Esophagus (tissue), 2 donors: Measurements from ENCODE around the gene SCN10A. TPM values are rescaled to one million over a fixed set of nuclear protein-coding genes. Genes with fewer than 3 reads are reported as not detected.

ENCODE experiments used
- H3K27ac ChIP-seq, 2 donors: one replicate each; pipeline ENCODE4 v1.5.1; 2013; ENCODE audit warnings: low read depth in 2 of 2, mild to moderate bottlenecking in 2 of 2, inconsistent platforms in 1 of 2, low read length in 1 of 2, moderate library complexity in 1 of 2
- H3K27me3 ChIP-seq, 2 donors: one replicate each; pipeline ENCODE4 v1.6.1; 2013; ENCODE audit warnings: low read length in 2 of 2, control low read depth in 1 of 2, mild to moderate bottlenecking in 1 of 2; ENCODE audit not compliant: insufficient read depth in 2 of 2, control insufficient read depth in 1 of 2
- H3K36me3 ChIP-seq, 2 donors: one replicate each; pipeline ENCODE4 v1.6.1; 2013; ENCODE audit warnings: low read length in 1 of 2; ENCODE audit not compliant: control insufficient read depth in 2 of 2, insufficient read depth in 2 of 2
- H3K4me1 ChIP-seq, 2 donors: one replicate each; pipeline ENCODE4 v1.6.1; 2013; ENCODE audit warnings: low read length in 1 of 2; ENCODE audit not compliant: control insufficient read depth in 2 of 2, insufficient read depth in 2 of 2
- H3K4me3 ChIP-seq, 2 donors: one replicate each; pipeline ENCODE4 v1.5.1; 2013; ENCODE audit warnings: low read length in 2 of 2, mild to moderate bottlenecking in 2 of 2, low read depth in 1 of 2, moderate library complexity in 1 of 2
- H3K9me3 ChIP-seq, 2 donors: one replicate each; pipeline ENCODE4 v1.6.1; 2013; ENCODE audit warnings: mild to moderate bottlenecking in 2 of 2, low read depth in 1 of 2, low read length in 1 of 2, moderate library complexity in 1 of 2; ENCODE audit not compliant: control insufficient read depth in 2 of 2, insufficient read depth in 1 of 2
- WGBS, 2 donors: extraction: QIAGEN DNeasy Blood & Tissue Kit; methylation state at CpG; one replicate each; pipeline ENCODE4 v1.1.7; 2013; 5-methylcytosine and 5-hydroxymethylcytosine counted together
- polyA plus RNA-seq, 2 donors: library from polyadenylated mRNA; stranded (reverse); fragments of 200-250 nt; gene quantifications; one replicate each; pipeline ENCODE4 v1.2.3, GENCODE V29; 2013
- donor health status: healthy with polysubstance abuse.
- donor health status: Bipolar disorder and iron deficiency.

SCN10A gene
- polyA plus RNA-seq, 2 donors: not detected

DNA sequence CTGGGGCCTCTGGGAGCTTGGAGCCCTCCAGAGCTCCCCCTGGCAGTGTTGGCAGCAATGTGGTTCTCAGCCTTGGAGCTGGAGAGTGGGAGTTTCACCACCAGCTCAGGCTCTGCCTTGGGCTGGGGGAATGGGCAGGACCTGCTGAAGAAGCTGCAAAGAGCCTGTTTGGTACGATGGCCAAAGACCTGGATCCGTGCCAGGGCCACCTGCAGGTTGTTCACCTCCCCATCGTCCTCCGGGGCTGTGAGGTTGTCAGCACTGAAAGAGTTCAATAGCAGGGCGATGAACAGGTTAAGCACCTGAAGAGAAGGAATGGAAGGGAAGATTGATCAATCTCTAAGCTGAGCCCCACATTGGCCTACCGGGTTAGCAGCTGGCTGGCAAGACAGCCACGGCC, 89.3 kb downstream of the SCN10A start:
- Histone ChIP-seq H3K27me3 (no peaks in the 10 kb centered on the region), H3K27ac (no peak overlapping the region), H3K9me3 (no peaks in the 10 kb centered on the region), H3K36me3 (no peaks in the 10 kb centered on the region), H3K4me3 (no peak overlapping the region), H3K4me1 (no peaks in the 10 kb centered on the region)
- WGBS, 2 donors: 67 to 71% methylated on average over 7 of the region's 7 CpGs

DNA sequence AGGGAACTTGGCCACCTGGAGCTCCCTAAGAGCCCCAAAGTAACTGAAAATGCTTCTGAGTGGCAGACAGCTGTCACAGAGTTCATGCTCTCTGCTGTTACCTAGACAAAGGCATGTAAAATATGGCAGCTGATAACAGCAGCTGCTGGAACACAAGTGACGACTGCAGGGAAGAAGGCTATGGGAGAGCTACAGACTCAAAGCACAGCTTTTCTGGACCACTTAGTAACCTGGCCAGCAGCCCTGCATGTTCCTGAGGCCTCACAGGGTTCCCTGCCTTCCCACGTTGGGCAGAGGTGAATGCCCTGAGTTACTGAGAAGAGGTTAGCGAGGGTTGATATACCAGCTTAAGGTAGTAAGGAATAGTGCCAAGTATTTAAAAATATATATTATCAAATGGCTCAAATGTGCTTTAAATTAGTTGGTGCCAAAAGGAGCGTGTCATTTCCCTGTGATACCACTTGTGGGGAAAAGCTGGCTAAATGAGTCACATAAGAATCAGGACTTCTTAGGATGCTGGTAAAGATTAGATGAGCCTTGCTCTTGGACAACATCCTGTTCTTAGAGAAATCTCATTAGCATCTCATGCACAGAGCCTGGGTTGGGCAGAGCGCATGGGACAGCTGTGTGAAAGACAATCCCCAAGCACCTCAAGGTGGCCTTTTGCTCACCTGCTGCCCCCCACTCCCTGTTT, 90.1 kb downstream of the SCN10A start:
- no peaks in the 10 kb centered on the region for H3K36me3 ChIP-seq
- H3K27ac ChIP-seq: no peak overlapping the region
- no peak overlapping the region for H3K4me3 ChIP-seq
- H3K4me1 ChIP-seq: no peaks in the 10 kb centered on the region
- 60% methylated on average over 5 of the region's 5 CpGs for WGBS, 2 donors
- no peaks in the 10 kb centered on the region for H3K9me3 ChIP-seq
- no peaks in the 10 kb centered on the region for H3K27me3 ChIP-seq

DNA sequence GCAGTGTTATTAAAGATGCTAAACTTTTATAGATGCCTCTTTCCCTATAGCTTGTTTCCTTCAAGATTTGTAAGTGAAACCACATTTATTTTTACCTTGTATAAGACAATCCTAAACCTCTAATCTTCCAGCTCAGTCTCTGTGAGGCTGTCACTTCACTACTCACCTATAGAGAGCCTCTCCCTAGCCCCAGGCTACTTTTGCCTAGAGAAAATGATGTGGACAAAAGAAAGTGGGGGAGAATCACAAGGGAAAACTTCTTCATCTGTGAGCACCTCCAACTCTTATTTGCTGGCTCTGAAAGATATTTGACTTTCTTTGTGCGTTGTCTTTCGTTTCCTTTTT, 91.7 kb downstream of the SCN10A start:
- Histone ChIP-seq H3K9me3 (no peaks in the 10 kb centered on the region), H3K27ac (no peak overlapping the region), H3K4me1 (no peaks in the 10 kb centered on the region), H3K36me3 (no peaks in the 10 kb centered on the region), H3K27me3 (no peaks in the 10 kb centered on the region), H3K4me3 (no peak overlapping the region)
- 41 to 46% methylated on average over 2 of the region's 2 CpGs for WGBS, 2 donors

DNA sequence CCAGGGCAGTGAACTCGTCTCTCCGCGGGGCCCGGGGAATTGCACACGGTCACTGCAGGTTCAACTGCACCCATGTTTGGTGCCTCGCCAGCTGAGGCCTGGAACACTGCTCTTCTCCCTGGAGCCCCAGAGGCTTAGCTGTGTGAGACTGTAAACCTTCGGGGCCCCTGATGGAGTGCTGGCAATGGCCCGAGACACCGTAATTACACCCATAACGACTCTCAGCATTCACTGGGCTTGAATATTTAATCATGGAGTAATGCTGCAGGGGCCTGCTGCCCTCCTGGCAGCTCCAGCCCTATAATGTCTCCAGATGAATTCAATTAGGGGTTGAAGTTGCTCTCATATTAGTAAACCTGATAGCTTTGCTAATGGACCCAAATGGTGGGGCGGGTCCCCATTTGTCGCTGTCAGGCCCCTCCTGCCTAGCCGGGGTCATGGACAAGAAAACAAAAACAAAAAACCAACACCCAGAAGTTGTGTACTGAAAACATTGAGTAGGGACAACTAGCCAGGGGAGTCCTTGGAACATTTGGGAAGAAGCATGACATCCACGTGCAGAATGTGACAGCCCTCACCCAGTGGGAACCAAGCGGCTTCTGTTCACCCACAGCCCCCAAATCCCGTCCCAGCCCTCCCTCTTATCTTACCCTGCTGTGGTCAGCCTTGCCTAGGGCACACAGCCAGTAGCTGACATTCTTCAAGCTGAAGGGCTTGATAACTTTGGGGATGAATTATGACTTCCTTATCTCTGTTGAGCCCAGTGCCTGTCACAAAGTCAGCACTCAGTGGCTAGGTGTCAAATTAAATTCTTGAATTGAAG, 92.2 kb downstream of the SCN10A start:
- Histone ChIP-seq H3K9me3 (no peaks in the 10 kb centered on the region), H3K27ac (no peak overlapping the region), H3K4me1 (no peaks in the 10 kb centered on the region), H3K36me3 (no peaks in the 10 kb centered on the region), H3K4me3 (no peak overlapping the region), H3K27me3 (no peaks in the 10 kb centered on the region)
- 60 to 61% methylated on average over 16 of the region's 16 CpGs for WGBS, 2 donors

DNA sequence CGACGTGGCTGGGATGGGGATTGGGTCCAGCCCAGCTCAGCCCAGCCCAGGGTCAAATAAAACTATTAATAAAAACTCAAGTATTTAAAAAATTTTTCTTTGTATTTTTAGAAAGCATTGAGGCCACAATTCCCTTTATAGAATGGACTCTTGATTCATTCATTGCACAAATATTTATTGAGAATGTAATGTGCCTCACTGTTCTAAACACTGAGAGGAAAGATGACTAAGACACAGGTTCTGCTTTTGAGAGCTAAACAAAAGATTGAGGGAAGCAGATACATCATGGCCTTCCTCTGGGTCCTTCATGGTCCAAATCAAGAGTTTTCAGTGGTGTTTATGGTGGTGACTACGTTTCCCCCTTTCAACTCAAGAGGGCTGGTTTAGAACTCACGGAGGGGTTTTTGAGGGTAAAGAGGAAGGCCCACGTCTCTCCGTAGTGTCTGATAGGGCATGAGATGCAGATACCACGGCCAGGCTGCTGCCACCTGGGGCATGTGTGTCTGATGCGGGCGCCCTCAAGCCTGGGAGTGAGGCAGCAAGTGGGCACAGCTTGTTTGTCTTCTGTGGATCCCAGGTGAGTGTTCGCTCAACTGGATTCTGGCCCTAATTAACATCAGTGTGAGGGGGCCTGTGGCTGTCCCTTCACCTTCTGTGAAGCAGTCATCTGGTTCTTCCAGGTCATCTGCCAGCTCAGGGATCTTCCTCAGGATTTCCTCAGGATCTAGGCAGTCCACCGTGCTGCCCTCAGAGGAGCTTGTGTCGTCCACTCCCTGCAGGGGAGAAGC, 93.0 kb downstream of the SCN10A start:
- Histone ChIP-seq H3K4me1 (no peaks in the 10 kb centered on the region), H3K27me3 (no peaks in the 10 kb centered on the region), H3K4me3 (no peak overlapping the region), H3K9me3 (no peaks in the 10 kb centered on the region), H3K36me3 (no peaks in the 10 kb centered on the region), H3K27ac (no peak overlapping the region)
- 72 to 79% methylated on average over 12 of the region's 12 CpGs for WGBS, 2 donors

DNA sequence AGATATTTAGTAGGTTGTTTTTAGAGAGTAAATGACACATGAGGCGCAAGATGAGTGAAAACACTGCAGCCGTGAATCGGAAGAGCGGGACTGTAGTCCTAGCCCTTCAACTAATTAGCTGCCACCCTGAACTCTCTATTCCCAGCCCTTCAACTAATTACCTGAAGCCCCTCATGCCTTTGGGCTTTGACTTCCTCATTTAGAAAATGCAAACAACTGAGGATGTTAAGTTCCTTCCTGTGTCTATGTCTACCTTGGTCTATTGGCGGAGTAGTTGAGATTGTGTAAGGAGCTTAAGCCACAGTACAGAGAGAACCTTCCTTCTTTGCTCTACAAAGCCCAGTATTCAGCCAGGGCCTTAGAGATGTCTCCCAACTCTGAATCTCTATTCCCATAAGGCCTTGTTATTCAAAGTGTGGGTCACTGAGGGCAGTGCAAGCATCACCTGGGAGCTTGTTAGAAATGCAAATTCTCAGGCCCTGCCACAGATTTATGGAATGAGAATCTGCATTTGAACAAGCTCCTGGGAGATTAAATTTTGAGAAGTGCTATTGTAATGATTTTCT, 94.7 kb downstream of the SCN10A start:
- no peaks in the 10 kb centered on the region for H3K27me3 ChIP-seq
- WGBS, 2 donors: 92 to 93% methylated on average over 5 of the region's 5 CpGs
- no peaks in the 10 kb centered on the region for H3K9me3 ChIP-seq
- H3K4me1 ChIP-seq: no peaks in the 10 kb centered on the region
- H3K27ac ChIP-seq: no peak overlapping the region
- no peak overlapping the region for H3K4me3 ChIP-seq
- H3K36me3 ChIP-seq: no peaks in the 10 kb centered on the region

DNA sequence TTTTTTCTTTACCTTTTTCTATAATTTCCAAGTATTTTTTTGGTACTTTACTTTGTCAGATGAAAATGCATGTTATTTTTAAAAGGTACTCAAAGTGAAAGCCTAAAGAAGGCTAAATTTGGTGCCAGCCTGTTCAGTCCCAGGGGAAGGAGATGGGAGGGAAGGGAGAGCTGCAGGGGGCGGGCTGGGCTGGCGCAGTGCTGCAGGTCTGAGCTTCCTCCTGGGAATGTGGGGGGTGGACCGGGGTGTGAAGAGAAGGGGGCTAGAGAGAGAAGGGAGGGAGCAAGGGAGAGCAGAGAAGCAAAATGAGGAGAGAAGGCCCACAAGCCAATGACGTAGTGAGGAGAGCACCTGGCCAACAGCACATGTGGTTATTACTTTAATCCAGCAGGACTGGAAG, 95.6 kb downstream of the SCN10A start:
- Histone ChIP-seq H3K9me3 (no peaks in the 10 kb centered on the region), H3K4me1 (no peaks in the 10 kb centered on the region)
- WGBS, 2 donors: 52 to 61% methylated on average over 4 of the region's 4 CpGs

DNA sequence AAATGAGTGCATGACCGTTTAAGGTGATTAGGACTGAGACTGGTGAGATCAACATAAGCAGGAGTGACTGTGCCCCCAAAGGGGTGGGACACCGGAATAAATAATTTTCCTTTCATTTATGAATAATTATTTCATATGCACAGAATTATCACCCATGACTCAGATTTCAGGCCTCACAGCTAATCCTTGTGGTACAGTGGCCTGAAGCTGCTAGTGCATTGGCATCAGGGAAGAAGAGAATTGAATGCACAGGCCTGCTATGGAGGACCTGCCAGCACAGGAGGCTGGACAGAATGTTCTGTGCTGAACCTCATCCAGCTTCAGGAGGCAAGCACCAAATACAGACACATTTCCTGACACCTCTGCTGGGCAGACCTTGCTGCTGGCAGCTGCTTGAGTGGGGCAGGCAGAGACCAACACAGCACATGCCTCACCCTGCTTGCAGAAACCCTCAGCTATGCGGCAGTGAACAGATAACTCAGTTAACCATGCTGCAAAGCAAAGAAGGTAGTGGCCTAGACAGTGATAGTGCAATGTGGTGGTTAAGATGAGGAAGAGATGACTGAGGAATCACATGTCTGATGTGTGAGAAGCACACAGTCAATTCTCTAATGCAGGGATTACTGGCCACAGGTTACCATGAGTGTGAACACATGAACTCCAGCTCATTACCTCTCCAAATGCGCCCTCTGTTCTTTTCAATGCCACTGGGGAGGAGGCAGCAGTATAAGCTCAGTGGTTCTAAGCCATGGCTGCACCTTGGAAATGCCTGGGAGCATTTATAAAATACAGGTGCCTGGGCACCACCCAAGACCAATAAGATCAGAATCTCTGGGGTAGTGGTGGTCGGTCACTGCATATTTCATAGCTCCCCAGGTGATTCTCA, 98.4 kb downstream of the SCN10A start:
- no peak overlapping the region for H3K27ac ChIP-seq
- WGBS, 2 donors: 75 to 78% methylated on average over 5 of the region's 5 CpGs
- H3K4me3 ChIP-seq: no peak overlapping the region
- H3K9me3 ChIP-seq: no peaks in the 10 kb centered on the region
- H3K36me3 ChIP-seq: no peaks in the 10 kb centered on the region
- no peaks in the 10 kb centered on the region for H3K4me1 ChIP-seq
- no peaks in the 10 kb centered on the region for H3K27me3 ChIP-seq

More for the DNA sequence above, 95.6 kb downstream of the SCN10A start:
- H3K27ac ChIP-seq: no peak overlapping the region
- H3K27me3 ChIP-seq: no peaks in the 10 kb centered on the region
- no peak overlapping the region for H3K4me3 ChIP-seq
- no peaks in the 10 kb centered on the region for H3K36me3 ChIP-seq

DNA sequence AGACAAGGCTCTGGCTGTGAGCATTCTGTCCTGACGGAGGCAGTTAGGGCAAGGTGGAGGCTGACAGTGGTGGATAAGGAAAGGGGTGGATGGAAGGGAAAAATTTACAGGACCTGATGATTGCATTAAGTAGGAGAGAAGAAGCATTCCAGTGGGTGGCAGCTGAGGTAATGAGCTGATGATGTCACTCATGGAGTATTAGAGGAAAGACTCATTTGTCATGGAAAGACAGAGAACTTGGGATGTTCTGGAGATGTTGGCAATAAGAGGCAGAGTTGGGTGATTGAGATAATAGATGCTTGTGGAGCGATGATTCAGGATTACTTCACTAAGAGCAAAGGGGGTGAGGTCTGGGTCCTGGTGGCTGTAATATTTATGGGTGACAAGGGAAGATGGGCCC, 102.9 kb downstream of the SCN10A start:
- Histone ChIP-seq H3K27ac (no peak overlapping the region), H3K9me3 (no peaks in the 10 kb centered on the region), H3K4me3 (no peak overlapping the region), H3K27me3 (no peaks in the 10 kb centered on the region), H3K36me3 (no peaks in the 10 kb centered on the region), H3K4me1 (no peaks in the 10 kb centered on the region)
- 88 to 90% methylated on average over 2 of the region's 2 CpGs for WGBS, 2 donors
